ENCODE measurements around the gene NKD1. TPM values are rescaled to one million over a fixed set of nuclear protein-coding genes. Genes with fewer than 3 reads are reported as not detected.

NKD1 gene
- total and polyA plus RNA-seq, 5 experiments from 2014 or later: 0.07 to 5.9 (median 1.4) TPM

DNA sequence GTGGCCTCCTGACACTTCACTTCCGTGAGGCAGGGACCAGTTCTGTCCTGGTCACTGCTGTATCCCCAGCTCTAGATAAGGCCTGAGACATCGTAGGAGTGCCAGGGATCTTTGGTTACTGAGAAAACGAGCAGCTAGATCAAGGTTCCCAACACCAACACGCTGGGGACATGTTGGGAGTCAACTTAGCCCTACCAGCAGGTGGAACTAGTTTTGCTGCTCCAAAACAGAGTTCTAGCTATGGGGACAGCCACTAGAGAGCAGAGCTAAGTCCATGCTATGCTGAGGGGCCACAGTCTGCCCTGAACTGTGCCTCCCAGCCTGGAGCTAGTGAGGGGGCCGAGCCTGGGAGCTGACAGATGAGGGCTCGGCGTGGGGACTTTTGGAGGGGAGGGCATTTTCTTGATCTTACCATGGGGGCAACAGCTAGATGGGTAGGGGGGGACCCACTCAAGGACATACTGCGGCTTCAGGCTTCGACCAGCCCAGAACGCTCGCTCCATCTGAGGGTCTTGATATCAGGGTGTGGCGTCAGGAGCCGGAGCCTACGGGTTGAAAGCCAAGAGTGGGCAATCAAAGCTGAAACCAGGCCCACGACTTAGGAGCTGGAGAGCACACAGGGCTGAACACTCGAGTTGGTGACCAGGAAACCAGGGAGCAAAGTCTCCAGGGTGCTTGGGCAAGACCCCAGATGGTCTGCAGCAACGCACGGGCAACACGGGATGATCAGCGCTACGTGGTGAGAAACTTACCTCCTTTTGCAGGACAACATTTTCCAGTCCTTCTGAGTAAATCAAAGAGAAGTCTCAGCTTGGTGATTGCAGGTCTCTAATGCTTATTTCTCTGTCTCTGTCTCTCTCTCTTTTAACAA, 119.5 kb downstream of the NKD1 start:
- H3K27me3 Mint-ChIP-seq: no peaks in the 10 kb centered on the region
- ATAC-seq: no peak
- H3K9me3 Mint-ChIP-seq: peaks cover 0 to 15% (median 7%) of the 10 kb centered on the region in 9 donors
- peak overlapping the region; percentile 80 to 97 (median 91) for H3K27ac Mint-ChIP-seq
- peaks cover 20 to 41% (median 38%) of the 10 kb centered on the region in 4 donors for H3K4me1 Mint-ChIP-seq
- peak overlapping the region; percentile 51 to 82 (median 75) for H3K4me3 Mint-ChIP-seq
- POLR2A ChIA-PET: interaction anchor here (0.6 to 4.8 kb wide), 6 partner anchors 12 to 101 kb away, joined by 3 to 51 read pairs (median 8); partner anchors contain the start of genes CYLD and SNX20
- no peak for DNase-seq
- peaks cover 15 to 27% (median 18%) of the 10 kb centered on the region in 3 donors for H3K36me3 Mint-ChIP-seq

DNA sequence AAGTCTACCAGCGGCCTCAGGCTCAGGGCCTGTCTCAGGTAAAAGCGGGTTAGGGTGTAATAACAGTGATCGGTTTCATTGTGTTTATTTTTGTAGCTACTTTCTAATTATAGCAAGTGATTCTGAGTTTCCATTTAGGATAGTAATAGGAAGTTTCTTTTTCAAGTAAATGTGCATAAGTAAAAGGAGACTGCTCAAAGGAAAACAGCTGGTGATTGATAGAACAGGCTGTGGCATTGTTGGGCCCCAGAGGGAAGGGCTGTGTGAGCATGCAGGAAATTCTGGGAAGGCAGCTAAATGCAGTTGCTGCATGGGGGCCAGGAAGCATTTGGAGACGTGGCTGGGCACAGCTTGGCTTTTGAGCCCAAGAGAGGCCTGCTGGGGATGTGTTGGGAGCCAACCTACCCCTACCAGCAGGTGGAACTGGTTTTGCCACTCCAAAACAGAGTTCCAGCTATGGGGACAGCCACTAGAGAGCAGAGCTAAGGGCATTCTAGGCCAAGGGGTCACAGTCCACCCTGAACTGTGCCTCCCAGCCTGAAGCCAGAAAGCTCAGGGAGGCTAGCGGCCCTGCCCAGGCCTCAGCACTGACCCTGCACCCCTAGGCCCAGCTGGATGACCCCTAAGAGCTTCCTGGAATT, 120.3 kb downstream of the NKD1 start:
- POLR2A ChIA-PET: interaction anchor here (0.5 to 4.8 kb wide), 4 partner anchors 11 to 315 kb away, joined by 3 to 51 read pairs (median 8); partner anchors contain the start of genes CYLD and SNX20
- H3K4me3 Mint-ChIP-seq: peak overlapping the region in 1 of 10 donors; percentile 74
- peak overlapping the region; percentile 50 to 97 (median 89) for H3K27ac Mint-ChIP-seq
- peaks cover 15 to 34% (median 23%) of the 10 kb centered on the region in 3 donors for H3K36me3 Mint-ChIP-seq
- DNase-seq: no peak
- H3K9me3 Mint-ChIP-seq: peaks cover 0 to 19% (median 7%) of the 10 kb centered on the region in 9 donors
- no peak for ATAC-seq
- H3K4me1 Mint-ChIP-seq: peaks cover 20 to 41% (median 39%) of the 10 kb centered on the region in 4 donors
- no peaks in the 10 kb centered on the region for H3K27me3 Mint-ChIP-seq

DNA sequence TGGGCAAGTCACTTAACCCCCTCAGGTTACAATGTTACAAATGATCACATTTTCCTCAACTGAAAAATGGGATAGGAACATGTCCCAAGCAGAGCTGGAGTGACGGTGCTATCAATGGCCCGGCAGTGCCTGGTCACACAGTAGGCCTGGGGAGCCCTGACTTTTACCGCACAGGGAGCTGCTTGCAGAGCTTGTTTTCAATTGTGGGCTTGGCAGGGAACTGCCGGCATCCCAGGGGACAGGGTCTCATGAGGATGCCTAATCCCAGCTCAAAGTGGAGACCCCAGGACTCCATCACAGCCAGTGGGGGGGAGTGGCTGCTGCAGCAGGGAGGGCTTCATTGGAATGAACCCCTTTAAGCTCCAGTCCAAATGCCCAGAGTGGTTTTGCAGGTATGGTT, 121.5 kb downstream of the NKD1 start:
- DNase-seq: no peak
- no peak for ATAC-seq
- H3K9me3 Mint-ChIP-seq: peaks cover 0 to 23% (median 9%) of the 10 kb centered on the region in 9 donors
- H3K36me3 Mint-ChIP-seq: peaks cover 20 to 47% (median 32%) of the 10 kb centered on the region in 3 donors
- H3K27ac Mint-ChIP-seq: peak overlapping the region in 5 of 10 donors; percentile 13 to 75 (median 21)
- H3K4me1 Mint-ChIP-seq: peaks cover 19 to 38% (median 37%) of the 10 kb centered on the region in 4 donors
- no peak overlapping the region for H3K4me3 Mint-ChIP-seq
- no peaks in the 10 kb centered on the region for H3K27me3 Mint-ChIP-seq
- POLR2A ChIA-PET: interaction anchor here (0.5 to 4.8 kb wide), 5 partner anchors 10 to 234 kb away, joined by 3 to 51 read pairs (median 3); partner anchors contain the start of gene SNX20

DNA sequence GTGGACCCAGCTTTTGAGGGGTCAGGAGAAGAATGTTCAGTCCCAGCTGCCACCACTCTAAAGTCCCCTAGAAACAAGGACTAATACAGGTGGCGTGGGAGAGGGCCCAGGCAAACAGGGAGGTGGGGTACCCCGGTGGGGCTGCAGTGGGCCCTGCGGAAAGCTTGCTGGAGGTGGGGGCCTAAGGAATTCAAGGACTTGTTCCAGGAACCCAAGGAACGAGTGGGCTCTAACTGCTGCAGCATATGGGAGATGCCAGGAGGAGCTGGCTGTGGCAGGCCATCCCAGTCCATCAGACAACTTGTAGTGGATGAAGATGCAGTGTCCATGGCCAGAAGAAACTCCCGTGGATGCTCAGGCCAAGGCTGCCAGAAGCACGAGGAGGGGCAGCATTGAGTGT, 122.3 kb downstream of the NKD1 start:
- Mint-ChIP-seq H3K9me3 (peaks cover 0 to 23% (median 9%) of the 10 kb centered on the region in 9 donors), H3K4me1 (peaks cover 16 to 30% (median 30%) of the 10 kb centered on the region in 4 donors), H3K27ac (peak overlapping the region in 8 of 10 donors; percentile 13 to 80 (median 56)), H3K36me3 (peaks cover 20 to 54% (median 38%) of the 10 kb centered on the region in 3 donors), H3K27me3 (no peaks in the 10 kb centered on the region), H3K4me3 (no peak overlapping the region)
- ATAC-seq (no peak), DNase-seq (no peak)
- POLR2A ChIA-PET: interaction anchor here (1.0 to 4.8 kb wide), 3 partner anchors 10 to 77 kb away, joined by 3 to 51 read pairs (median 3); partner anchors contain the start of gene SNX20

DNA sequence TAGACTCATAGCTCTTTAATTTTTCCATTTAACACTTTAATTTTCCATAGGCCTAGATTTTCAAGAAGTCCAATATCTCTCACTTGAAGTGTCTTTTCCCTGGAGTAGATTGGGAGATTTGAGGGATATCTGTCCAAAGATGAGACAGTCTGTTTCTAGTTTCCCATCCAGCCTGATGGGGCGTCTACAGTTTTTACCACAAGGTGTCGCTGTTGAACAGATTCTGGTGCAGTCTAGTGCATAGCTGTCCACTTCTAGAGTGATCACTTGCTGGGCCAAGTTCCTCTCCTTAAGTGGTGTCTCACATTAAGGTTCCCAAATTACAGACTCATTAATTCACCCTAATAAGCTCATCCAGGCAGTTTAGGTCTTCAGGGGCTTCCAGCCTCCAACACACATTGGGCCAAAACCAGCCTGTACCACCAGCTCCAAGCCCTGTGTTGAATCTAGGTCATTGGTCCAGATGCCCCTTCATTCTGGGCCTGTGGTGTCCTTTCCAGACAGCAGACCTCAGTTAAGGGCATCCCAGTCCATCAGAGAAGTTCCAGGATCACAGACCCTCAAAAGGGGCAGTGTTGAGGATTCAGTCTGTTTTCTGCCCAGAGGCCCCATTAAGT, 123.6 kb downstream of the NKD1 start:
- H3K4me3 Mint-ChIP-seq: no peak overlapping the region
- ATAC-seq: no peak

DNA sequence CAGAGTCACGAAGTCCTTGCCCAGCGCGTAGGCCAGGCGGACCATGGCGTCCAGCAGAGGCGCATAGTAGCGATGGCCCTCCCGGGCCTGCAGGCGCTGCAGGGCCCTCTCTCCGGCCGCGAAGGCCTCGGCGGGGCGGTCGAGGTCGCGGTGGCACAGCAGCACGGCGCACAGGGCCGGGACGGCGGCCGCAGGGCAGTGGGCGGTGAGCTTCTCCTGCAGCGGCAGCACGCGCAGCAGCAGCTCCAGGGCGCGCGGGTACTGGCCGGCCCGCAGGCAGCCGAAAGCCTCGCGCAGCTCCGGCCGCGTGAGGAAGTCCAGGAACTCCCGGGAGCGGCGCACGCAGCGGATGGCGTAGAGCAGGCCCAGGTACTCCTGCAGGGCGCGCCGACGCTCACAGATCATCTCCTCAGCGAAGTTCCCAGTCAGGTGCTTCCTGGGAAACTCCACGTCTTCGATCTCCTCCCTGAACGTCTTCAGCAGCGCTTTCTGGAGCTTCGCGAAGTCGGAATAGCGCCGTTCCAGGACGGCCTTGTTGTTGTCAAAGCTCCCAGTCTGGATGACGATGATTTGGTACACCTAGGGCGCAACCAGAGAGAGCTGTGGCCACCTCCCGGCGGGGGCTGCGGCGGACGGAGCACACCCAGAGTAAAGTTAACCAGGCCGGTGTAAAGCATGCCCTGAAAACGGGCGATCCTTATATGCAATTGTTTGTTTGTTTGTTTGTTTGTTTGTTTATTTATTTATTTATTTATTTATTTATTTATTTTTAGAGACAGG, 125.5 kb downstream of the NKD1 start:
- Mint-ChIP-seq H3K27me3 (no peaks in the 10 kb centered on the region), H3K36me3 (peaks cover 20 to 83% (median 51%) of the 10 kb centered on the region in 3 donors), H3K4me3 (no peak overlapping the region), H3K27ac (peak overlapping the region in 1 of 10 donors; percentile 59), H3K9me3 (peaks cover 0 to 23% (median 9%) of the 10 kb centered on the region in 9 donors), H3K4me1 (peaks cover 14 to 35% (median 29%) of the 10 kb centered on the region in 4 donors)
- POLR2A ChIA-PET: interaction anchor here (0.9 kb wide), 1 partner anchor 72 kb away, joined by 3 read pairs; no protein-coding TSS in a partner anchor
- DNase-seq: no peak
- ATAC-seq: no peak

More for the DNA sequence above, 123.6 kb downstream of the NKD1 start:
- H3K4me1 Mint-ChIP-seq: peaks cover 17 to 33% (median 28%) of the 10 kb centered on the region in 4 donors
- POLR2A ChIA-PET: interaction anchor here (0.8 to 2.1 kb wide), 3 partner anchors 10 to 397 kb away, joined by 3 to 11 read pairs (median 4); partner anchors contain the start of gene SNX20
- DNase-seq: peak in 7 of 10 donors; percentile 10 to 47 (median 41)
- H3K9me3 Mint-ChIP-seq: peaks cover 0 to 23% (median 9%) of the 10 kb centered on the region in 9 donors
- H3K36me3 Mint-ChIP-seq: peaks cover 20 to 67% (median 49%) of the 10 kb centered on the region in 3 donors
- no peaks in the 10 kb centered on the region for H3K27me3 Mint-ChIP-seq
- peak overlapping the region in 7 of 10 donors; percentile 17 to 87 (median 60) for H3K27ac Mint-ChIP-seq

DNA sequence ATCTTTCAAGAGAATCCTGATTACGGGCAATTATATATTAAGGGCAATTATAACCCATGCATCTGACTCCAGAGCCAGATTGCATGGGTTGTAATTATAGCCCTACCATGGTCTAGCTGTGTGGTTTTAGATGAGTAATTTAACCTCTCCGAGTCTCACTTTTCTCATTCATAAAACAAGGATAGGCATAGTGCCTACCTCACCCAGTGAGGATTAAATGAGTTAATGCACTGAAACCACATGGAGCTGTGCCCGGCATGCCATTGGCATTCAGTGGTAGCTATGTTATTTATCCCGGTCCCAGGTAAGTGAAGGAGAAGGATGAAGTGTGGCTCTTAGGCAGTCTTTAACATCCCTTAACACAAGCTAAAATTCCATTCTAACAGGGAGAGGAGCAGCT, 126.6 kb downstream of the NKD1 start:
- Mint-ChIP-seq H3K27me3 (no peaks in the 10 kb centered on the region), H3K27ac (peak overlapping the region in 4 of 10 donors; percentile 13 to 48 (median 31)), H3K36me3 (peaks cover 20 to 85% (median 54%) of the 10 kb centered on the region in 3 donors), H3K4me3 (no peak overlapping the region), H3K4me1 (peaks cover 23 to 44% (median 38%) of the 10 kb centered on the region in 4 donors), H3K9me3 (peaks cover 0 to 23% (median 9%) of the 10 kb centered on the region in 9 donors)
- DNase-seq (no peak), ATAC-seq (no peak)
- POLR2A ChIA-PET: interaction anchor here (0.7 kb wide), 1 partner anchor 10 kb away, joined by 4 read pairs; no protein-coding TSS in a partner anchor

DNA sequence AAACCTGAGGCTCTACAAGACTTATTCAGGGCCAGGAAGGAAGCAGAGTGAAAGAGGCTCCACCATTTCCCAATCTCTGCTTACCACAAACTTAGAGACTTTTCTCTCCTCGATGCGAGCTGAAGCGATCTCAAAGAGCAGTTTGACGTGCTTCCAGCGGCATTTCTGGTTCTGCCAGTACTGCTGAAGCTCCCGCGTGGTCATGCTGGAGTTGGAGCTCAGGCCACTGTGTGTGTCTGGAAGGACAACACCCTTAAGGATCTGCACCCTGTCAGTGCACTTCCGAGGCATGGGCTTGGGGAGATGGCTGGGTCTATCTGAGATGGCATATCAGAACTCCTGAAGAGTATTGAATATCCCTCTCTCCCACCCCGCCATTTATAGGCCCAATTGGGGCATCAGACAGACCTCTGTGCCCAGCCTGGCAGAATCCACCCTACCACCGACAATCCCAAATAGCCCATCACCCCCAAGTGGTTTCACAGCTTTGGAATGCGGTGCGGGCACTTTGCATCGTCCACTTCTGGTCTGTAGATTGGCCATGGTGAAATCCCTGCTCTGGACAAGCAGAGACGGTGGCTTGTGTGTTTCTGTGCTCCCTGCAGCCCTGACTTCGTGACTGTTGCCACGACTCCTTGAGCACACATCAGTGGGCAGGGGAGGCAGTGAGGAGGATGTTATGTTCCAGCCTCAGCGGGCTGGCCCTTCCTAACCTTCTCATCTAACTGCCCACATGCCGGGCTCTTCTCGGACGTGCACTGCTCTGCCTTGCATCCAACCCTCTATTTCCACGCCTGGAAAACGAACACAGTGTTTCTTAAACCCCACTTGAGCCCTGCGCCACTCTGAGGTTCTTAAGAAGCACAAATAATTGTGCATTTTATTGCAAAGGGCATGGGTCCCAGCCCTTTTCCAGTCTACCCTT, 127.8 kb downstream of the NKD1 start:
- H3K27me3 Mint-ChIP-seq: no peaks in the 10 kb centered on the region
- ATAC-seq (no peak), DNase-seq (peak in 1 of 10 donors; percentile 37)
- peaks cover 26 to 50% (median 45%) of the 10 kb centered on the region in 4 donors for H3K4me1 Mint-ChIP-seq
- POLR2A ChIA-PET: no interaction called here
- H3K4me3 Mint-ChIP-seq: no peak overlapping the region
- peak overlapping the region in 8 of 10 donors; percentile 28 to 98 (median 66) for H3K27ac Mint-ChIP-seq
- peaks cover 0 to 23% (median 9%) of the 10 kb centered on the region in 9 donors for H3K9me3 Mint-ChIP-seq
- peaks cover 20 to 78% (median 54%) of the 10 kb centered on the region in 3 donors for H3K36me3 Mint-ChIP-seq

DNA sequence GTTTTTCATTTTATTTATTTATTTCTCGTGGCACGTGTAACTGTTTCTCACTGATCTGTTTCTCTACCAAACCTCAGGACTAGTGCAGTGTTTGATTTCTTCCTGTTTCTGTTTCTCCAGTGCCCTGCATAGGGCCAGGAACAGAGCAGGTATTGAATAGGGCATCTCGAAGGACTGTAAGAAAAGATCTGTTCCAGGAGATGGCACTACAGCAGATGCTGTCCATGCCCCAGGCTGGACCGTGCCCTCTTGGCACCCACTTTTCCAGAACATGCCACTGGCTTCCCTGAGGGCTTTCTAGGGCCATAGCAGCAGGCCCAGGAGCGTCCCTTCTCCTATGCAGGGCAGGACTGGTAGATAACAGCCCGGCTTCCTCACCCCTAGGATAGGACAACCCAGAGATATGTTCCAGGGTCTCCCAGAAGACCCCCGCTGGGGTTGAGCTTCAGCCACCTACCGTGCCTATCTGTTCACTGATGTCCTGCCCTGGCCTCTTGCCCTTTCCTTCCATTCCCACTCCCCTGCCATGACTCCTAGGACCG, 128.6 kb downstream of the NKD1 start:
- Mint-ChIP-seq H3K4me3 (peak overlapping the region in 1 of 10 donors; percentile 6), H3K27me3 (no peaks in the 10 kb centered on the region), H3K27ac (peak overlapping the region; percentile 65 to 98 (median 92)), H3K9me3 (peaks cover 0 to 21% (median 4%) of the 10 kb centered on the region in 9 donors), H3K36me3 (peaks cover 14 to 70% (median 47%) of the 10 kb centered on the region in 3 donors), H3K4me1 (peaks cover 25 to 53% (median 50%) of the 10 kb centered on the region in 4 donors)
- ATAC-seq: no peak
- no peak for DNase-seq
- POLR2A ChIA-PET: interaction anchor here (6.3 kb wide), 1 partner anchor 8 kb away, joined by 51 read pairs; no protein-coding TSS in a partner anchor

DNA sequence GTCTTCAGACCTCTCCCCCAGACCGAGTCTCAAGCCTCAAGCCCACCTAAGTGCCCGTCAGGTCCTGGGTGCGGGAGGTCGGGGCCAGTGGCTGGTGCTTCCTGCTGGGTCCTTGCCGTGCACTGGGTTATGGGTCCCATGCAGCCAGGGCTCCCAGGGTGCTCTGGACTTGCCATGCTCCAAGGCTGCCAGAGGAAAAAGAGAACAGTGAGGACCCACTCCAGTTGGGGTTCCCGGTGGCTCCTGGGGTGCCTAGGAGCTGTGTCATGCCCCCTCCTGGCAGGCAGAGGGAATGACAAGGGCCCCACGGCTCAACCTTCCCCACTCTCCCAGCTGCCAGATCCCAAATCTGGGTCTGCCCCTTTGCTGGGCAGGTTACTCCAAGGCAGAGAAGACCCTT, 129.2 kb downstream of the NKD1 start:
- H3K4me3 Mint-ChIP-seq: peak overlapping the region in 6 of 10 donors; percentile 30 to 60 (median 44)
- H3K36me3 Mint-ChIP-seq: peaks cover 8 to 65% (median 41%) of the 10 kb centered on the region in 3 donors
- peaks cover 26 to 58% (median 56%) of the 10 kb centered on the region in 4 donors for H3K4me1 Mint-ChIP-seq
- no peaks in the 10 kb centered on the region for H3K27me3 Mint-ChIP-seq
- peak overlapping the region; percentile 80 to 98 (median 92) for H3K27ac Mint-ChIP-seq
- DNase-seq: no peak
- no peak for ATAC-seq
- POLR2A ChIA-PET: interaction anchor here (1.5 to 6.3 kb wide), 3 partner anchors 9 to 68 kb away, joined by 3 to 51 read pairs (median 10); no protein-coding TSS in a partner anchor
- H3K9me3 Mint-ChIP-seq: peaks cover 0 to 15% (median 3%) of the 10 kb centered on the region in 9 donors

All from naive thymus-derived CD8-positive, alpha-beta T cell (primary cell).